Measurements from ENCODE around the gene KCNK4. TPM values are rescaled to one million over a fixed set of nuclear protein-coding genes. Genes with fewer than 3 reads are reported as not detected.

KCNK4 gene
- total RNA-seq, 4 donors from 2014 or later = 0.61 to 0.76 TPM; not detected in 2

DNA sequence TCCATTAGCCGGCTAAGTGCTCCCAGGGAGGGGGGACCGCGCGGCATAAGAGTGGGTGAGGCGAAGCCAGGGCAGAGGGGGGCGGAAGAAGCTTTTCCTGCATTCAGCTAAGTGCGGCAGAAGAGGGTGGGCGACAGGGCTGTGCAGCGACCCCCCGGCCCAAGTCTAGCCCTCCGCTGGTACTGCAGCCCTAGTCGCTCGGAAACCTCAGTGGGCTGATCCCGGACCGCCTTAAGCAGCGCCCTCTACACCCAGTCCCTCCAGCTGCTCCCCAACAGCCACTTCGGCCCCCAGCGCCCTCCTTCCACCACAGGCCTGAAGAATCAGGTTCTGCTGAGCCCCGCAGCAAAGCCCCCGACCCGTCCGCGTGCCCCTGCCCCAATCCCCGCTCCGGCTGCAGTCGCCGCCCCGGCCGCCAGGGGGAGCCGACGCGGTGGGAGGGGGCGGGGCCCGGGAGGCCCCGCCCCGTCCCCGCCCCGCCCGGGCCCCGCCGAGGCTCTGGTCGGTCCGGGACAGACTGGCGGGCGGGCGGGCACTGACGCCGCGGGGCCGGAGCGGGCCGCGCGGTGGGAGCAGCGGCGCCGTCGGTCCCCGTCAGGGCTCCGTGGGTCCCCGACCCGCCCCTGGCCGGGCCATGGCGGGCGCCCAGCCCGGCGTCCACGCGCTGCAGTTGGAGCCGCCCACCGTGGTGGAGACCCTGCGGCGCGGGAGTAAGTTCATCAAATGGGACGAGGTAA, 39.9 kb upstream of the KCNK4 start, which contains the start of gene PLCB3:
Gene PLCB3 (plus strand): TSS at position 515 of the 737 bp plus-strand sequence. CDS start 120 bp downstream, at position 635.
- peak within 1 kb of the TSS; percentile 63 to 75 for H3K27ac ChIP-seq
- intact Hi-C loops (cut with DNase I; ENCODE audit: low total_unique reads) = no loop called here
- peak in 1 of 2 donors; percentile 70 for DNase-seq
- peaks cover 0 to 16% of the 10 kb centered on the region in 2 donors for H3K4me1 ChIP-seq
- no peaks in the 10 kb centered on the region for H3K27me3 ChIP-seq
- TF ChIP-seq CTCF (IDR thresholded peaks at IDR 0.05) (peak; percentile 70 to 95 (median 85)), POLR2A (IDR thresholded peaks at IDR 0.05) (peak; percentile 82)
- H3K9me3 ChIP-seq = no peaks in the 10 kb centered on the region
- no peaks in the 10 kb centered on the region for H3K36me3 ChIP-seq
- peak within 1 kb of the TSS; percentile 82 to 88 for H3K4me3 ChIP-seq

DNA sequence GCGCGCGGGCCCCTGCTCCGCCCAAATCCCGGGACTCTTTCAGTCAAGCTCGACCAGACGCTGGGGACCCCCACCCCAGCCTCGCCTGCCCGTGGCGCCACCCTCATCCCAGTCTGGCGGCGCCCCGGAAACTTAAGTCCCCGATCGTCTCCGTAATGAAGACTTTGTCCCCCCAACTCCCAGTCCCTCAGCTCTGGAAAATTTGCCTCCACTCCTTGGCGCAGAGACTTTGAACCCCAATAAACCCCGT, 39.4 kb upstream of the KCNK4 start:
- Histone ChIP-seq H3K4me3 (peak overlapping the region; percentile 82 to 88), H3K9me3 (no peaks in the 10 kb centered on the region), H3K4me1 (peaks cover 0 to 16% of the 10 kb centered on the region in 2 donors), H3K27ac (peak overlapping the region; percentile 63 to 75), H3K36me3 (no peaks in the 10 kb centered on the region), H3K27me3 (no peaks in the 10 kb centered on the region)
- intact Hi-C loops (cut with DNase I; ENCODE audit: low total_unique reads) = no loop called here
- no peak for DNase-seq
- TF ChIP-seq CTCF (IDR thresholded peaks at IDR 0.05) = no peak
- no peak for TF ChIP-seq POLR2A (IDR thresholded peaks at IDR 0.05)

- TF ChIP-seq POLR2A (IDR thresholded peaks at IDR 0.05) (no peak), CTCF (IDR thresholded peaks at IDR 0.05) (peak in 2 of 4 experiments; percentile 28 to 32)
- no peaks in the 10 kb centered on the region for H3K27me3 ChIP-seq
- peaks cover 0 to 16% of the 10 kb centered on the region in 2 donors for H3K4me1 ChIP-seq
- no peaks in the 10 kb centered on the region for H3K36me3 ChIP-seq
- peak overlapping the region; percentile 63 to 75 for H3K27ac ChIP-seq
- no peaks in the 10 kb centered on the region for H3K9me3 ChIP-seq
- DNase-seq = peak; percentile 58
- intact Hi-C loops (cut with DNase I; ENCODE audit: low total_unique reads) = no loop called here
- H3K4me3 ChIP-seq = peak overlapping the region; percentile 82 to 88
Measured at GRCh38 chr11:64252003-64252872, 38.9 kb upstream of the KCNK4 start.

DNA sequence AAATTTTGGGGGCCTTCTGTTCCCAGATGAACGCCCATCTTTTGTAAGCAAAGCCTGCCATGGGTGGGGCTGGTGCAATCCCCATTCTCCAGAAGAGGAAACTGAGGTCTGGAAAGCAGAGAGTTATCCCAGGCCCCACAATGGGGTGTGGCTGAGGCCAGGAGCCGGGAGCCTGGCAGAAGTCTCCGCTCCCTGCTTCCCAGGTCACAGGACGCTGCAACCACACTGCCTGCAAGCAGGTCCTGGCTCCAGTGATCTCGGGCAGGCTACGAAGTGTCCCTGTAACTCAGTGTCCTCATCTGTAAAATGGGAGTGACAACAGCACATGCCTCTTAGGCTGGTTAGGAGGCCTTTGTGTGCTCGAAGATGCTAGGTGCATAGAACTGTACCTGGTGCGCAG, 38.1 kb upstream of the KCNK4 start:
- H3K4me3 ChIP-seq = peak overlapping the region in 1 of 2 donors; percentile 88
- H3K36me3 ChIP-seq = no peaks in the 10 kb centered on the region
- H3K27me3 ChIP-seq = no peaks in the 10 kb centered on the region
- TF ChIP-seq POLR2A (IDR thresholded peaks at IDR 0.05) (no peak), CTCF (IDR thresholded peaks at IDR 0.05) (no peak)
- peak overlapping the region; percentile 63 to 75 for H3K27ac ChIP-seq
- intact Hi-C loops (cut with DNase I; ENCODE audit: low total_unique reads) = no loop called here
- no peak for DNase-seq
- peaks cover 0 to 12% of the 10 kb centered on the region in 2 donors for H3K4me1 ChIP-seq
- no peaks in the 10 kb centered on the region for H3K9me3 ChIP-seq

- no peaks in the 10 kb centered on the region for H3K27me3 ChIP-seq
- TF ChIP-seq POLR2A (IDR thresholded peaks at IDR 0.05) (no peak), CTCF (IDR thresholded peaks at IDR 0.05) (no peak)
- H3K4me3 ChIP-seq = no peak overlapping the region
- H3K9me3 ChIP-seq = no peaks in the 10 kb centered on the region
- H3K36me3 ChIP-seq = no peaks in the 10 kb centered on the region
- H3K4me1 ChIP-seq = peaks cover 0 to 12% of the 10 kb centered on the region in 2 donors
- DNase-seq = no peak
- intact Hi-C loops (cut with DNase I; ENCODE audit: low total_unique reads) = no loop called here
- H3K27ac ChIP-seq = no peak overlapping the region
Measured at GRCh38 chr11:64253481-64253880, 37.6 kb upstream of the KCNK4 start.
